GM23248 (cell line): ENCODE measurements around the gene CHRNB1.

Experiments
- EZH2 ChIP-seq: fragments of 200-600 bp; sonication (generic); IDR thresholded peaks from 2 replicates; pipeline ENCODE4 v1.6.1; 2018; ENCODE audit warnings: antibody characterized with exemption, mild to moderate bottlenecking; ENCODE audit not compliant: insufficient read depth, poor library complexity, severe bottlenecking
- EZH2phosphoT487 ChIP-seq: fragments of 200-600 bp; sonication (generic); IDR thresholded peaks from 2 replicates; pipeline ENCODE4 v1.6.1; 2018; ENCODE audit warnings: antibody characterized with exemption, moderate library complexity, mild to moderate bottlenecking, low read depth; ENCODE audit not compliant: insufficient read depth

DNA sequence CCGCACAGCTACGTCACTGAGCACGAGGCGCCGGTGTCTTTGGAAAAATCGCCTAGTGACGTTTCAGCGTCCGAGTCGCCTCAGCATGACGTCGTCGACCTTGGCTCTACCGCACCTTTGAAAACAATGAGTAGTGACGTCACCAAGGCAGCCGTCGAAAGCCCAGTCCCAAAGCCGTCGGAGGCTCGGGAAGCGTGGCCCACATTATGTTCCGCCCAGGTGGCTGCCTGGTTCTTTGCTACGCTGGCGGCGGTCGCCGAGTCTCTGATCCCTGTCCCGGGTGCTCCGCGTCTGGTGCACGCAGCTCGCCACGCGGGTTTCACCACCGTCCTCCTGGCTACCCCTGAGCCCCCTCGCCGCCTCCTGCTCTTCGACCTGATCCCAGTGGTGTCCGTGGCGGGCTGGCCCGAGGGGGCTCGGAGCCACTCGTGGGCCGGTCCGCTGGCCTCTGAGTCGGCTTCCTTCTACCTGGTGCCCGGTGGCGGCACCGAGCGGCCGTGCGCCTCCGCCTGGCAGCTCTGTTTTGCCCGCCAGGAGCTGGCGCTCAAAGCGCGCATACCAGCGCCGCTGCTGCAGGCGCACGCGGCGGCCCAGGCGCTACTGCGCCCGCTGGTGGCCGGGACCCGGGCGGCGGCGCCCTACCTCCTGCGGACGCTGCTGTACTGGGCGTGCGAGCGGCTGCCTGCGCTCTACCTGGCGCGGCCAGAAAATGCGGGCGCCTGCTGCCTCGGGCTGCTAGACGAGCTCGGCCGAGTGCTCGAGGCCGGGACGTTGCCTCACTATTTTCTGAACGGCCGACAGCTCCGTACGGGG is 8.1 kb upstream of the CHRNB1 start:
- TF ChIP-seq EZH2 (no peak), EZH2phosphoT487 (no peak)
